Ishikawa (cell line): ENCODE measurements around the gene RNF152.

Source experiments
- CEBPB ChIP-seq: IDR thresholded peaks from 2 replicates; pipeline ENCODE4 v1.6.1; 2012
- CREB1 ChIP-seq: IDR thresholded peaks from 2 replicates; pipeline ENCODE4 v1.6.1; 2012; ENCODE audit warnings: low read depth
- EP300 ChIP-seq: IDR thresholded peaks from 2 replicates; pipeline ENCODE4 v1.6.1; 2012; ENCODE audit warnings: borderline replicate concordance
- MAX ChIP-seq: IDR thresholded peaks from 2 replicates; pipeline ENCODE4 v1.6.1; 2012
- NFIC ChIP-seq: IDR thresholded peaks from 2 replicates; pipeline ENCODE4 v1.6.1; 2012
- RAD21 ChIP-seq: IDR thresholded peaks from 2 replicates; pipeline ENCODE4 v1.6.1; 2012; ENCODE audit warnings: low read depth
- TAF1 ChIP-seq: IDR thresholded peaks from 2 replicates; pipeline ENCODE4 v1.6.1; 2012; ENCODE audit warnings: low read depth, mild to moderate bottlenecking
- TCF12 ChIP-seq: IDR thresholded peaks from 2 replicates; pipeline ENCODE4 v1.6.1; 2012; ENCODE audit warnings: low read depth

DNA sequence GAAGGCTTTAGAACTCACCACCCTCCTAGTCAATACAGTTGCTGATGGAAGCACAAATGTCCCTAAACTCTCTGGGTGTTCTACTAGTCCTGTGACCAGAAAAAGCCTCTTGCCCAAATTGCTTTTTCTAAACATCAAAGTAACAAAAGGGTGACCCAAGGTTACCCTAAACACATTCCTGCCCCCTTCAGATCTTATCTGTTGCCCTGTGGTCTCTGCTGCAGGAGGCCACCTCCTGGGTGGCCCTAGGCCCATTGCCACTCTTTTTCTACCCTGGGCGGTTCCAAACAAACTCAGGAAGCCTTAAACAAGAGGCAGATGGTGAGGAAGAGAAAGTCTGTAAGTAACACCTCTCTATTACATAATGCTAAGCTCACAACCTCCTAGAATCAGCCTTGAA, 3.3 kb downstream of the RNF152 start:
- TF ChIP-seq MAX = no peak
- no peak for TF ChIP-seq NFIC
- TF ChIP-seq CREB1 = no peak
- TF ChIP-seq TCF12 = no peak
- TF ChIP-seq TAF1 = no peak
- TF ChIP-seq EP300 = no peak
- TF ChIP-seq RAD21 = no peak
- no peak for TF ChIP-seq CEBPB
